Mammary epithelial cell (primary cell): ENCODE data around the gene MINAR2.

Experiments used
- CTCF ChIP-seq, 2 donors: IDR thresholded peaks in 1 of 2; conservative IDR thresholded peaks in 1 of 2; 2 replicates each; pipeline ENCODE4 v1.5.1; 2011 to 2012; ENCODE audit warnings: inconsistent platforms in 2 of 2, low read length in 2 of 2, mild to moderate bottlenecking in 2 of 2, control low read depth in 1 of 2, low read depth in 1 of 2; ENCODE audit not compliant: insufficient read depth in 1 of 2; ENCODE audit errors: extremely low read depth in 1 of 2
- EZH2 ChIP-seq: IDR thresholded peaks from 2 replicates; pipeline ENCODE4 v1.6.1; 2012; ENCODE audit warnings: low read length, inconsistent platforms, borderline replicate concordance

- TF ChIP-seq EZH2 (no peak), CTCF (conservative IDR thresholded peaks at IDR 0.05 in 1 of 2, IDR thresholded peaks at IDR 0.05 in 1 of 2; ENCODE audit: extremely low read depth in 1 of 2, insufficient read depth in 1 of 2, low read depth in 1 of 2, low read length in 2 of 2) (no peak)
Observed at GRCh38 chr5:129746876-129747275, 1.0 kb upstream of the MINAR2 start.
